Measurements from ENCODE around the gene PTBP3.

- TF ChIP-seq CTCF (IDR thresholded peaks at IDR 0.05) (no peak), RAD21 (IDR thresholded peaks at IDR 0.05; ENCODE audit: low read length) (no peak), NRF1 (IDR thresholded peaks at IDR 0.05; ENCODE audit: low read depth, low read length) (no peak), JUND (IDR thresholded peaks at IDR 0.05) (no peak), EZH2phosphoT487 (IDR thresholded peaks at IDR 0.05; ENCODE audit: borderline replicate concordance, low read depth) (no peak), POLR2AphosphoS5 (IDR thresholded peaks at IDR 0.05; ENCODE audit: low read depth, low read length) (no peak), SMC3 (IDR thresholded peaks at IDR 0.05; ENCODE audit: low read depth, low read length) (no peak), MAX (IDR thresholded peaks at IDR 0.05; ENCODE audit: low read depth) (no peak), CHD2 (IDR thresholded peaks at IDR 0.05; ENCODE audit: low read length, partially characterized antibody) (no peak)
- TF ChIP-seq, protein P1, sequence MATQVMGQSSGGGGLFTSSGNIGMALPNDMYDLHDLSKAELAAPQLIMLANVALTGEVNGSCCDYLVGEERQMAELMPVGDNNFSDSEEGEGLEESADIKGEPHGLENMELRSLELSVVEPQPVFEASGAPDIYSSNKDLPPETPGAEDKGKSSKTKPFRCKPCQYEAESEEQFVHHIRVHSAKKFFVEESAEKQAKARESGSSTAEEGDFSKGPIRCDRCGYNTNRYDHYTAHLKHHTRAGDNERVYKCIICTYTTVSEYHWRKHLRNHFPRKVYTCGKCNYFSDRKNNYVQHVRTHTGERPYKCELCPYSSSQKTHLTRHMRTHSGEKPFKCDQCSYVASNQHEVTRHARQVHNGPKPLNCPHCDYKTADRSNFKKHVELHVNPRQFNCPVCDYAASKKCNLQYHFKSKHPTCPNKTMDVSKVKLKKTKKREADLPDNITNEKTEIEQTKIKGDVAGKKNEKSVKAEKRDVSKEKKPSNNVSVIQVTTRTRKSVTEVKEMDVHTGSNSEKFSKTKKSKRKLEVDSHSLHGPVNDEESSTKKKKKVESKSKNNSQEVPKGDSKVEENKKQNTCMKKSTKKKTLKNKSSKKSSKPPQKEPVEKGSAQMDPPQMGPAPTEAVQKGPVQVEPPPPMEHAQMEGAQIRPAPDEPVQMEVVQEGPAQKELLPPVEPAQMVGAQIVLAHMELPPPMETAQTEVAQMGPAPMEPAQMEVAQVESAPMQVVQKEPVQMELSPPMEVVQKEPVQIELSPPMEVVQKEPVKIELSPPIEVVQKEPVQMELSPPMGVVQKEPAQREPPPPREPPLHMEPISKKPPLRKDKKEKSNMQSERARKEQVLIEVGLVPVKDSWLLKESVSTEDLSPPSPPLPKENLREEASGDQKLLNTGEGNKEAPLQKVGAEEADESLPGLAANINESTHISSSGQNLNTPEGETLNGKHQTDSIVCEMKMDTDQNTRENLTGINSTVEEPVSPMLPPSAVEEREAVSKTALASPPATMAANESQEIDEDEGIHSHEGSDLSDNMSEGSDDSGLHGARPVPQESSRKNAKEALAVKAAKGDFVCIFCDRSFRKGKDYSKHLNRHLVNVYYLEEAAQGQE (IDR thresholded peaks at IDR 0.05; ENCODE audit: low read depth, low read length) = no peak
Measured at GRCh38 chr9:112174222-112174964, 159.0 kb downstream of the PTBP3 start.
